ENCODE results near the gene TCF15. TPM values are rescaled to one million over a fixed set of nuclear protein-coding genes. Genes with fewer than 3 reads are reported as not detected.

TCF15 gene
- total RNA-seq, 1 experiment from 2014 or later = 0.24 TPM

Other genes with a start within 250 kb of the TCF15 start
- 50.5 and 57.3 TPM in 2 replicates for gene TRIB3, start 229.5 kb downstream of the TCF15 start, total RNA-seq (2014; rRNA removed; shearing (Covaris generic))
- gene RBCK1, start 202.0 kb downstream of the TCF15 start, total RNA-seq (2014; rRNA removed; shearing (Covaris generic)) = 106 and 141 TPM in 2 replicates
- gene TBC1D20, start 147.8 kb downstream of the TCF15 start, total RNA-seq (2014; rRNA removed; shearing (Covaris generic)) = 35.3 and 38.1 TPM in 2 replicates
- gene CSNK2A1, start 66.5 kb downstream of the TCF15 start, total RNA-seq (2014; rRNA removed; shearing (Covaris generic)) = 127 and 146 TPM in 2 replicates
- 70.9 and 73.4 TPM in 2 replicates for gene SRXN1, start 42.9 kb upstream of the TCF15 start, total RNA-seq (2014; rRNA removed; shearing (Covaris generic))
- not detected in 2 replicates for gene SCRT2, start 65.5 kb upstream of the TCF15 start, total RNA-seq (2014; rRNA removed; shearing (Covaris generic))
- gene SLC52A3, start 158.2 kb upstream of the TCF15 start, total RNA-seq (2014; rRNA removed; shearing (Covaris generic)) = not detected in 2 replicates
- gene FAM110A, start 223.4 kb upstream of the TCF15 start, total RNA-seq (2014; rRNA removed; shearing (Covaris generic)) = 10.3 and 12.6 TPM in 2 replicates